Tibial artery (tissue), 4 donors: Measurements from ENCODE around the gene CPNE1.
"Not testable (repeated sequence)": the region's sequence is repeated elsewhere in the genome, so short reads cannot be mapped to it uniquely, and the experiment has no call there.

ENCODE experiments used
- DNase-seq, 2 donors: peaks; one replicate each; pipeline ENCODE4 v3.0.0-alpha.2; 2019
- H3K27ac ChIP-seq, 2 donors: fragments of 200-600 bp; sonication (generic) in 1 of 2; 1 replicate in 1 of 2; 2 replicates in 1 of 2; pipeline ENCODE4 v1.5.1; 2018 to 2019; ENCODE audit warnings: mild to moderate bottlenecking in 1 of 2
- H3K27me3 ChIP-seq, 2 donors: fragments of 200-600 bp; sonication (generic) in 1 of 2; one replicate each; pipeline versions ENCODE4 v1.5.1 to v1.6.0; 2016 to 2019
- H3K36me3 ChIP-seq, 3 donors: fragments of 200-600 bp; sonication (generic) in 2 of 3; one replicate each; pipeline ENCODE4 v1.5.1; 2016 to 2019; ENCODE audit warnings: mild to moderate bottlenecking in 2 of 3
- H3K4me1 ChIP-seq, 4 donors: fragments of 200-600 bp; sonication (generic) in 2 of 4; 1 replicate in 3 of 4; 2 replicates in 1 of 4; pipeline ENCODE4 v1.5.1; 2016 to 2019
- H3K4me3 ChIP-seq, 2 donors: fragments of 200-600 bp; sonication (generic) in 1 of 2; 1 replicate in 1 of 2; 2 replicates in 1 of 2; pipeline ENCODE4 v1.5.1; 2018 to 2019; ENCODE audit warnings: mild to moderate bottlenecking in 2 of 2
- H3K9me3 ChIP-seq, 3 donors: fragments of 200-600 bp; sonication (generic) in 1 of 3; one replicate each; pipeline ENCODE4 v1.5.1; 2016 to 2019
- CTCF ChIP-seq, 2 experiments: fragments of 200-600 bp in 1 of 2; fragments of 450-650 bp in 1 of 2; IDR thresholded peaks; one replicate each; pipeline ENCODE4 v1.5.1; 2017 to 2019; ENCODE audit warnings: antibody characterized with exemption in 2 of 2, mild to moderate bottlenecking in 1 of 2, moderate library complexity in 1 of 2
- intact Hi-C: fragments of 100-400 bp; cut with DNase I; formaldehyde crosslinking; loops from one replicate; pipeline ENCODE4 v1.15.0; 2023; ENCODE audit warnings: low total_unique reads

CPNE1 gene

DNA sequence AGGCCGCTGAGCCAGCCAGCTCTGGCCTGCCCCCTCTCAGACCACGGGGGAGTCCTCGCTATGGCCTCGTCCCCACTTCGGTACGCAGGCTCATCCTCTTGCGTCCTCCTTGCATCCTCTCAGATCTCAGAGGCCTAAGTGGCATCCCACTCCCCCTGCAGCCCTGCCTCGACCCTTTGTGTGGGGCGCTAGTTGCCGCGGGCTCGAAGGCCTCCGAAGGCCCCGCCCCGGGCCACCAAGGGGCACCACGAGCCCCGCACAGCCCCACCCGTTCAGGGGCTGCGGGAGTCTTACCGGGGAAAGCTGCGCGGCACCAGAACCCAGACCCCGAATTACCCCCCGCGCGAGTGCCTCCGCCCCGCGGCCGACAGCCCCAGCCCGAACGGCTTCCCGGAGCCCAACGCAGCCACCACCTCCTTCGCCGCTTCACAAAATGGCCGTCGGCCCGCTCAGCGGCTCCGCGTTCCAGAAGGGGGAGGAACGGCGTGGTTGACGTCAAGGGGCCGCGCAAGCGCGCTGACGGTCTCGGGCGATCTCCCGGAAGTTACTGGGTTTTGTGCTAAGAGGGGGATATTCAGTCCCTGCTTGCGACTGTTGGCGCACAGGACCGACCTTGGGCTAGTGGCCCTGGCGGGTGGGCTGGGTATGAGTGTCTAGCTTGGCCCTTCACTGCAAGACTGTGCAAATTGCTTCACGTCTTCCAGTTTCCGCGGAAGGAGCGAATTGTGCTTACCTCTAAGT lies at the start of gene CPNE1, which contains the start of gene RBM12:
TSS of gene CPNE1 (minus strand) at position 435 of the 741 bp plus-strand sequence. CDS start 31,977 bp downstream, outside the sequence.
TSS of gene RBM12 (minus strand) at position 435 of the 741 bp plus-strand sequence. CDS start 9,578 bp downstream, outside the sequence.
- Histone ChIP-seq H3K9me3 (no peaks in the 10 kb centered on the region), H3K27me3 (no peaks in the 10 kb centered on the region), H3K36me3 (peaks cover 14 to 21% (median 17%) of the 10 kb centered on the region in 3 donors), H3K27ac (peak within 1 kb of the TSS; percentile 93 to 99), H3K4me3 (peak within 1 kb of the TSS; percentile 67 to 87), H3K4me1 (peaks cover 0 to 40% (median 24%) of the 10 kb centered on the region in 4 donors)
- intact Hi-C loops, result loop anchor here (5.0 kb wide), 1 partner anchor 47 kb away; the partner anchor contains the start of gene SPAG4
- DNase-seq, result peak; percentile 87 to 96
- no peak for TF ChIP-seq CTCF (IDR thresholded peaks at IDR 0.05)

DNA sequence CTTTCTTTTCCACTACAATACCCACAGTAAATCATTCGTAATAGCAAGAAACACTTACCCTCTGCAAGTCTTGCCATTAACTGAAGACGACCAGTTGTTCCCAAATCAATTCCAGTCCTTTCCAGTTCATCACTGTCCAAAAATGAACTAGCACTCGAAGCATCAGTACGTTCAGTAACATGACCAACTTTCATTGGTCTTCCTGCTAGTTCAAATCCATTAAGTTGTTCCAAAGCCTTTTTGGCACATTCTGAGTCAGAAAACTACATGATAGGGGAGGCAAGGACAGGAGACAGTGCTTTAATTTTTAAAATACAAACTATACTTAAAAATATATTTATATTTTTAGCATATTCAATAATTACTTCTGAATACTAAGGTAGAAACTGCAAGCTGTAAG lies 49.4 kb upstream of the CPNE1 start:
- Histone ChIP-seq H3K36me3 (peaks cover 77 to 98% (median 96%) of the 10 kb centered on the region in 3 donors), H3K27ac (no peak overlapping the region), H3K4me1 (peaks cover 0 to 21% (median 9%) of the 10 kb centered on the region in 4 donors), H3K9me3 (no peaks in the 10 kb centered on the region), H3K27me3 (no peaks in the 10 kb centered on the region), H3K4me3 (no peak overlapping the region)
- DNase-seq, result no peak
- TF ChIP-seq CTCF (IDR thresholded peaks at IDR 0.05), result no peak
- intact Hi-C loops, result no loop called here

- H3K9me3 ChIP-seq, H3K27ac ChIP-seq, DNase-seq, intact Hi-C loops, H3K27me3 ChIP-seq, H3K4me3 ChIP-seq: not testable (repeated sequence)
- Histone ChIP-seq H3K4me1 (peaks cover 0 to 25% (median 11%) of the 10 kb centered on the region in 4 donors), H3K36me3 (peaks cover 75 to 94% (median 86%) of the 10 kb centered on the region in 3 donors)
Measured at GRCh38 chr20:35713120-35713519, 48.4 kb upstream of the CPNE1 start.

DNA sequence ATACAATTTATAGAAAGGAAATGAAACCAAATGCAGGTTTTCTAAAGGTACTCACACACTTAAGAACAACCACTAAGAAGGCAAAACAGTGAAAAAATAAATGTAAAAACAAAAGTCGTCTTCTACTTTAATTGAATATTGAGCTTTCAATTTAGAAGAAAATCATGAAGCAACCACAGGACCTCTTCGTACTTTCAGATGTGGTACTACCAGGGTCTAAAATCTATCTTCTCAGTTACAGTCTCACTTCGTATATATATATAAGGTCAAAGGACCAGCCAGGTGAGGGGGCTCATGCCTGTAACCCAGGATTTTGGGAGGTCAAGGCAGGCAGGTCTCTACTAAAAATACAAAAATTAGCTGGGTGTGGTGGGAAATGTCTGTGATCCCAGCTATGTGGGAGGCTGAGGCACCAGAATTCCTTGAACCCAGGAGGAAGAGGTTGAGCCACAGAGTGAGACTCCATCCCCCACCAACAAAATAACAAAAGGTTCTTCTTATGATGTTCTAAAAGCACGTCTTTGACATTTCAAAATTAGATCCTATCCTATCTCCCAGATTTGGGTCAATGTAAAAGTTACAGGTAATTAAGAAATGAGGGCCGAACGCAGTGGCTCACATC lies 47.0 kb upstream of the CPNE1 start:
- H3K36me3 ChIP-seq, result peaks cover 67 to 94% (median 74%) of the 10 kb centered on the region in 3 donors
- intact Hi-C loops, result no loop called here

DNA sequence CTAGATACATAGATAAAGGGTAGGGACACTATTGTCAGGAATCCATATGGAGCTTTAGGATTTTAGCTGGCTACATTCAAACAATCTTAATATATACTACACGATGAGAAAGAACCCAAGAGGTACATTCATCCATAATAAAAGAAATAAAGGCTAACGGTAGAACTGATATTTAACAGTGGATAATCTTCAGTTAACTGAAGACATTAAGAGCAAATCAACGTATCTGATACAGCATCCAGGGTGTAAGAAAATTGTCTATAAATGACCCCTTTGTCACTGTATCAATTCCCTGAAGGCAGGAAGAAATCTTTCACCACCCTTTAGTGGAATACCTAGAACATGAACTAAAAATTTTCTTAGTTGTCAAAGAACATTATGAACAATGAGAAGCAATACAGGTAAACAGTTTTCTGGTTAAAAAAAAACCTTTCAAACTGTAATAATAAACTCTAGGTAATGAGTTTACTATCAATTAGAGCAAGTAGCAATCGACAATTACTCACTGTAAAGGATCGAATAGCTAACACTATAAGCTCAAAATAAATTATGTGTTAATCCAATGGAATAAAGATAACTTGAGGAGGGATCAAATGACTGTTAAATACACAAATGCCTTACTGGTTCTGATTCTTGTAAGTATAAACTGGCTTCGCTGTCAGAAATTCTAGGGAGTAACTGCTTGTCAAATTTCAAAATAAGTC lies 46.3 kb upstream of the CPNE1 start:
- Histone ChIP-seq H3K27me3 (no peaks in the 10 kb centered on the region), H3K4me3 (no peak overlapping the region), H3K9me3 (no peaks in the 10 kb centered on the region), H3K27ac (no peak overlapping the region), H3K4me1 (peaks cover 0 to 25% (median 11%) of the 10 kb centered on the region in 4 donors), H3K36me3 (peaks cover 67 to 94% (median 74%) of the 10 kb centered on the region in 3 donors)
- no peak for DNase-seq
- intact Hi-C loops, result no loop called here
- TF ChIP-seq CTCF (IDR thresholded peaks at IDR 0.05), result no peak

More for the DNA sequence above, 47.0 kb upstream of the CPNE1 start:
- Histone ChIP-seq H3K4me3 (no peak overlapping the region), H3K27ac (no peak overlapping the region), H3K27me3 (no peaks in the 10 kb centered on the region), H3K4me1 (peaks cover 0 to 25% (median 11%) of the 10 kb centered on the region in 4 donors), H3K9me3 (no peaks in the 10 kb centered on the region)
- no peak for TF ChIP-seq CTCF (IDR thresholded peaks at IDR 0.05)
- no peak for DNase-seq
